HepG2 (cell line): ENCODE results near the gene HTRA2. TPM values are rescaled to one million over a fixed set of nuclear protein-coding genes. Genes with fewer than 3 reads are reported as not detected.

Experiments used
- ASH2L ChIP-seq: fragments of 300-600, 200-600 bp; sonication (generic); IDR thresholded peaks from 2 replicates; pipeline ENCODE4 v1.7.0; 2017; ENCODE audit warnings: low read depth, mild to moderate bottlenecking, moderate library complexity, mixed read lengths, low read length; ENCODE audit not compliant: insufficient read length
- E2F1 ChIP-seq: sonication (generic); formaldehyde crosslinking; IDR thresholded peaks from 2 replicates; pipeline ENCODE4 v1.5.0; 2020; ENCODE audit warnings: missing genetic modification reagents
- FOXP1 ChIP-seq, 2 experiments: fragments of 450-650 bp in 1 of 2; IDR thresholded peaks; 2 replicates each; pipeline ENCODE4 v1.6.1; 2017 to 2018; ENCODE audit warnings: antibody characterized with exemption in 1 of 2
- HIC2 ChIP-seq: sonication (generic); formaldehyde crosslinking; IDR thresholded peaks from 2 replicates; pipeline ENCODE4 v1.9.0; 2022; ENCODE audit warnings: low read depth, missing genetic modification reagents
- RAD21 ChIP-seq: fragments of 450-650 bp; formaldehyde crosslinking; IDR thresholded peaks from 2 replicates; pipeline ENCODE4 v1.5.0; 2020; ENCODE audit warnings: mild to moderate bottlenecking
- TBP ChIP-seq: sonication (generic); formaldehyde crosslinking; IDR thresholded peaks from 2 replicates; pipeline ENCODE4 v1.5.0; 2020; ENCODE audit warnings: missing genetic modification reagents
- TEAD2 ChIP-seq: sonication (generic); formaldehyde crosslinking; IDR thresholded peaks from 2 replicates; pipeline ENCODE4 v1.9.0; 2021; ENCODE audit warnings: missing genetic modification reagents
- ZNF33B ChIP-seq: sonication (generic); formaldehyde crosslinking; IDR thresholded peaks from 2 replicates; pipeline ENCODE4 v1.5.1; 2020; ENCODE audit warnings: mild to moderate bottlenecking, missing genetic modification reagents
- ZNF383 ChIP-seq: sonication (generic); formaldehyde crosslinking; IDR thresholded peaks from 2 replicates; pipeline ENCODE4 v1.4.0; 2020; ENCODE audit warnings: missing genetic modification reagents, mild to moderate bottlenecking, borderline replicate concordance
- ZNF556 ChIP-seq: sonication (generic); formaldehyde crosslinking; IDR thresholded peaks from 2 replicates; pipeline ENCODE4 v1.4.0; 2020; ENCODE audit warnings: mild to moderate bottlenecking, missing genetic modification reagents, borderline replicate concordance
- ZNF7 ChIP-seq: IDR thresholded peaks from 2 replicates; pipeline ENCODE4 v1.6.1; 2016; ENCODE audit warnings: missing biosample characterization, missing genetic modification reagents
- ZNF792 ChIP-seq: IDR thresholded peaks from 2 replicates; pipeline ENCODE4 v1.6.1; 2016
- polyA plus RNA-seq, 8 experiments: library from polyadenylated mRNA; depleted of rRNA in 3 of 8; stranded (reverse) in 7 of 8; unstranded in 1 of 8; fragments of >200 nt; fragmentation: Illumina TruSeq in 4 of 8; extraction: Trizol in 4 of 8; gene quantifications; 2 replicates each; pipeline versions ENCODE4 v1.2.1 to v1.2.3, GENCODE V29; 2011 to 2016; ENCODE audit warnings: low read depth in 4 of 8, missing spikeins in 1 of 8, mixed read lengths in 1 of 8; ENCODE audit not compliant: insufficient read depth in 1 of 8
- total RNA-seq, 5 experiments: library from RNA; depleted of rRNA; stranded (reverse); fragments of >200 nt; fragmentation: Illumina TruSeq; extraction: Trizol; gene quantifications; 2 replicates each; pipeline ENCODE4 v1.2.3, GENCODE V29; 2016; ENCODE audit warnings: low read depth in 1 of 5
- TF ChIP-seq, protein P1 (sequence below): sonication (generic); formaldehyde crosslinking; IDR thresholded peaks from 2 replicates; pipeline ENCODE4 v1.5.1; 2020; ENCODE audit warnings: mild to moderate bottlenecking, missing genetic modification reagents, moderate library complexity
- TF ChIP-seq, protein P2 (sequence below): IDR thresholded peaks from 2 replicates; pipeline ENCODE4 v1.6.1; 2016; ENCODE audit warnings: low read depth

HTRA2 gene
- total and polyA plus RNA-seq, 2 of the 13 experiments (the other 11 are each of a cell fraction or from before 2014, with no cell fraction given): 47.7 to 50.3 TPM

- TF ChIP-seq, protein P1, sequence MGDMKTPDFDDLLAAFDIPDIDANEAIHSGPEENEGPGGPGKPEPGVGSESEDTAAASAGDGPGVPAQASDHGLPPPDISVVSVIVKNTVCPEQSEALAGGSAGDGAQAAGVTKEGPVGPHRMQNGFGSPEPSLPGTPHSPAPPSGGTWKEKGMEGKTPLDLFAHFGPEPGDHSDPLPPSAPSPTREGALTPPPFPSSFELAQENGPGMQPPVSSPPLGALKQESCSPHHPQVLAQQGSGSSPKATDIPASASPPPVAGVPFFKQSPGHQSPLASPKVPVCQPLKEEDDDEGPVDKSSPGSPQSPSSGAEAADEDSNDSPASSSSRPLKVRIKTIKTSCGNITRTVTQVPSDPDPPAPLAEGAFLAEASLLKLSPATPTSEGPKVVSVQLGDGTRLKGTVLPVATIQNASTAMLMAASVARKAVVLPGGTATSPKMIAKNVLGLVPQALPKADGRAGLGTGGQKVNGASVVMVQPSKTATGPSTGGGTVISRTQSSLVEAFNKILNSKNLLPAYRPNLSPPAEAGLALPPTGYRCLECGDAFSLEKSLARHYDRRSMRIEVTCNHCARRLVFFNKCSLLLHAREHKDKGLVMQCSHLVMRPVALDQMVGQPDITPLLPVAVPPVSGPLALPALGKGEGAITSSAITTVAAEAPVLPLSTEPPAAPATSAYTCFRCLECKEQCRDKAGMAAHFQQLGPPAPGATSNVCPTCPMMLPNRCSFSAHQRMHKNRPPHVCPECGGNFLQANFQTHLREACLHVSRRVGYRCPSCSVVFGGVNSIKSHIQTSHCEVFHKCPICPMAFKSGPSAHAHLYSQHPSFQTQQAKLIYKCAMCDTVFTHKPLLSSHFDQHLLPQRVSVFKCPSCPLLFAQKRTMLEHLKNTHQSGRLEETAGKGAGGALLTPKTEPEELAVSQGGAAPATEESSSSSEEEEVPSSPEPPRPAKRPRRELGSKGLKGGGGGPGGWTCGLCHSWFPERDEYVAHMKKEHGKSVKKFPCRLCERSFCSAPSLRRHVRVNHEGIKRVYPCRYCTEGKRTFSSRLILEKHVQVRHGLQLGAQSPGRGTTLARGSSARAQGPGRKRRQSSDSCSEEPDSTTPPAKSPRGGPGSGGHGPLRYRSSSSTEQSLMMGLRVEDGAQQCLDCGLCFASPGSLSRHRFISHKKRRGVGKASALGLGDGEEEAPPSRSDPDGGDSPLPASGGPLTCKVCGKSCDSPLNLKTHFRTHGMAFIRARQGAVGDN (CRISPR knock-in tag): peak; percentile 92
- no peak for TF ChIP-seq ZNF33B (CRISPR knock-in tag)
- no peak for TF ChIP-seq TEAD2 (CRISPR knock-in tag)
- TF ChIP-seq, protein P2, sequence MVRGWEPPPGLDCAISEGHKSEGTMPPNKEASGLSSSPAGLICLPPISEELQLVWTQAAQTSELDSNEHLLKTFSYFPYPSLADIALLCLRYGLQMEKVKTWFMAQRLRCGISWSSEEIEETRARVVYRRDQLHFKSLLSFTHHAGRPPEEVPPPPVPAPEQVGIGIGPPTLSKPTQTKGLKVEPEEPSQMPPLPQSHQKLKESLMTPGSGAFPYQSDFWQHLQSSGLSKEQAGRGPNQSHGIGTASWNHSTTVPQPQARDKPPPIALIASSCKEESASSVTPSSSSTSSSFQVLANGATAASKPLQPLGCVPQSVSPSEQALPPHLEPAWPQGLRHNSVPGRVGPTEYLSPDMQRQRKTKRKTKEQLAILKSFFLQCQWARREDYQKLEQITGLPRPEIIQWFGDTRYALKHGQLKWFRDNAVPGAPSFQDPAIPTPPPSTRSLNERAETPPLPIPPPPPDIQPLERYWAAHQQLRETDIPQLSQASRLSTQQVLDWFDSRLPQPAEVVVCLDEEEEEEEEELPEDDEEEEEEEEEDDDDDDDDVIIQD (CRISPR knock-in tag): no peak
- 0 out of 2 replicates have a peak, but pooled peaks have one; percentile 18 for TF ChIP-seq ZNF383 (CRISPR knock-in tag)
- TF ChIP-seq TBP: no peak
- TF ChIP-seq ZNF7 (CRISPR knock-in tag): no peak
- peak; percentile 10; the same call in 1 of the 2 replicates for TF ChIP-seq E2F1
- TF ChIP-seq ASH2L: peak; percentile 49
- TF ChIP-seq ZNF792 (CRISPR knock-in tag): peak; percentile 19; the same call in 1 of the 2 replicates
- peak; percentile 65; the same call in 1 of the 2 replicates for TF ChIP-seq HIC2 (CRISPR knock-in tag)
- no peak; the same call in 1 of the 2 replicates for TF ChIP-seq ZNF556 (CRISPR knock-in tag)
- no peak for TF ChIP-seq FOXP1 (IDR thresholded peaks at IDR 0.05)
- TF ChIP-seq FOXP1 (CRISPR knock-in tag; IDR thresholded peaks at IDR 0.05): peak; percentile 39; the same call in 1 of the 2 replicates
- peak; percentile 95 for TF ChIP-seq RAD21 (CRISPR knock-in tag)
Observed at GRCh38 chr2:74502720-74503505, 26.8 kb upstream of the HTRA2 start (continued).
